ENCODE results near the gene APOBEC2.

- TF ChIP-seq CTCF (conservative IDR thresholded peaks at IDR 0.05; ENCODE audit: low read length) (no peak), EZH2phosphoT487 (IDR thresholded peaks at IDR 0.05; ENCODE audit: borderline replicate concordance, low read depth, low read length) (no peak)
These were observed 45.0 kb upstream of the APOBEC2 start for GRCh38 chr6:41008011-41008410.
